Sigmoid colon (tissue), 7 donors: ENCODE data around the gene USP7. TPM values are rescaled to one million over a fixed set of nuclear protein-coding genes. Genes with fewer than 3 reads are reported as not detected.

Experiments
- DNase-seq: peaks from one replicate; pipeline ENCODE4 v3.0.0-alpha.2; 2019
- H3K27ac ChIP-seq, 4 donors: fragments of 200-600 bp; sonication (generic); one replicate each; pipeline ENCODE4 v1.5.1; 2016 to 2019; ENCODE audit warnings: mild to moderate bottlenecking in 1 of 4
- H3K27me3 ChIP-seq, 3 donors: fragments of 200-600 bp; sonication (generic); one replicate each; pipeline ENCODE4 v1.5.1; 2019; ENCODE audit warnings: mild to moderate bottlenecking in 1 of 3
- H3K36me3 ChIP-seq, 4 donors: fragments of 200-600 bp; sonication (generic); one replicate each; pipeline ENCODE4 v1.5.1; 2016 to 2019
- H3K4me1 ChIP-seq, 4 donors: fragments of 200-600 bp; sonication (generic); one replicate each; pipeline ENCODE4 v1.5.1; 2017 to 2019
- H3K4me3 ChIP-seq, 4 donors: fragments of 200-600 bp; sonication (generic); one replicate each; pipeline ENCODE4 v1.5.1; 2017 to 2019; ENCODE audit warnings: mild to moderate bottlenecking in 2 of 4, moderate library complexity in 1 of 4
- H3K9me3 ChIP-seq, 4 donors: fragments of 200-600 bp in 3 of 4; sonication (generic) in 3 of 4; one replicate each; pipeline versions ENCODE4 v1.5.1 to v1.6.1; 2013 to 2019
- EP300 ChIP-seq, 4 donors: sonication (generic); formaldehyde crosslinking; IDR thresholded peaks; one replicate each; pipeline ENCODE4 v1.6.1; 2017; ENCODE audit warnings: antibody characterized with exemption in 4 of 4
- POLR2A ChIP-seq, 2 donors: fragments of 450-650 bp; IDR thresholded peaks; one replicate each; pipeline ENCODE4 v1.6.1; 2016; ENCODE audit warnings: antibody characterized with exemption in 2 of 2, mild to moderate bottlenecking in 2 of 2, moderate library complexity in 2 of 2
- POLR2AphosphoS5 ChIP-seq, 4 donors: sonication (generic); formaldehyde crosslinking; IDR thresholded peaks; one replicate each; pipeline ENCODE4 v1.6.1; 2017; ENCODE audit warnings: antibody characterized with exemption in 4 of 4
- WGBS, 2 donors: extraction: QIAGEN DNeasy Blood & Tissue Kit; methylation state at CpG; one replicate each; pipeline ENCODE4 v1.1.7; 2013; 5-methylcytosine and 5-hydroxymethylcytosine counted together
- intact Hi-C: fragments of 100-400 bp; cut with DNase I; formaldehyde crosslinking; loops from one replicate; pipeline ENCODE4 v1.15.1; 2023
- polyA plus RNA-seq, 3 donors: library from polyadenylated mRNA; stranded (reverse); fragments of 200-250 nt; gene quantifications; one replicate each; pipeline ENCODE4 v1.2.3, GENCODE V29; 2013
- total RNA-seq, 4 donors: library from RNA; depleted of rRNA; stranded (reverse); fragments of >200 nt; gene quantifications; one replicate each; pipeline ENCODE4 v1.1.0, GENCODE V29; 2016
- TF ChIP-seq, protein P1 (sequence below), 4 experiments: fragments of 450-650 bp in 3 of 4; fragments of 200-600 bp in 1 of 4; IDR thresholded peaks; one replicate each; pipeline ENCODE4 v1.5.1; 2016 to 2019; ENCODE audit warnings: antibody characterized with exemption in 4 of 4, mild to moderate bottlenecking in 3 of 4, moderate library complexity in 2 of 4
- donor health status: healthy with polysubstance abuse.
- donor health status: Bipolar disorder and iron deficiency.
- donor health status: healthy.

USP7 gene
- total and polyA plus RNA-seq, 7 donors: 28.8 to 84.5 (median 64.9) TPM

- no peaks in the 10 kb centered on the region for H3K9me3 ChIP-seq
- intact Hi-C loops: no loop called here
- peaks cover 0 to 52% (median 9%) of the 10 kb centered on the region in 4 donors for H3K36me3 ChIP-seq
- H3K4me3 ChIP-seq: no peak overlapping the region
- TF ChIP-seq, protein P1, sequence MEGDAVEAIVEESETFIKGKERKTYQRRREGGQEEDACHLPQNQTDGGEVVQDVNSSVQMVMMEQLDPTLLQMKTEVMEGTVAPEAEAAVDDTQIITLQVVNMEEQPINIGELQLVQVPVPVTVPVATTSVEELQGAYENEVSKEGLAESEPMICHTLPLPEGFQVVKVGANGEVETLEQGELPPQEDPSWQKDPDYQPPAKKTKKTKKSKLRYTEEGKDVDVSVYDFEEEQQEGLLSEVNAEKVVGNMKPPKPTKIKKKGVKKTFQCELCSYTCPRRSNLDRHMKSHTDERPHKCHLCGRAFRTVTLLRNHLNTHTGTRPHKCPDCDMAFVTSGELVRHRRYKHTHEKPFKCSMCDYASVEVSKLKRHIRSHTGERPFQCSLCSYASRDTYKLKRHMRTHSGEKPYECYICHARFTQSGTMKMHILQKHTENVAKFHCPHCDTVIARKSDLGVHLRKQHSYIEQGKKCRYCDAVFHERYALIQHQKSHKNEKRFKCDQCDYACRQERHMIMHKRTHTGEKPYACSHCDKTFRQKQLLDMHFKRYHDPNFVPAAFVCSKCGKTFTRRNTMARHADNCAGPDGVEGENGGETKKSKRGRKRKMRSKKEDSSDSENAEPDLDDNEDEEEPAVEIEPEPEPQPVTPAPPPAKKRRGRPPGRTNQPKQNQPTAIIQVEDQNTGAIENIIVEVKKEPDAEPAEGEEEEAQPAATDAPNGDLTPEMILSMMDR (IDR thresholded peaks at IDR 0.05): no peak
- no peak for TF ChIP-seq EP300 (IDR thresholded peaks at IDR 0.05)
- TF ChIP-seq POLR2AphosphoS5 (IDR thresholded peaks at IDR 0.05): no peak
- no peak for TF ChIP-seq POLR2A (IDR thresholded peaks at IDR 0.05)
- no peaks in the 10 kb centered on the region for H3K4me1 ChIP-seq
- no peaks in the 10 kb centered on the region for H3K27me3 ChIP-seq
- H3K27ac ChIP-seq: no peak overlapping the region
- peak; percentile 39 for DNase-seq
- 88 to 93% methylated on average over 8 of the region's 8 CpGs for WGBS, 2 donors
Observed at GRCh38 chr16:8851761-8852403, 111.8 kb downstream of the USP7 start.

- DNase-seq: peak; percentile 76
Observed at GRCh38 chr16:8850279-8850885, 113.3 kb downstream of the USP7 start.

GRCh38 chr16:8849411-8850011, 114.2 kb downstream of the USP7 start:
- WGBS, 2 donors: 86 to 89% methylated on average over 19 of the region's 19 CpGs
- no peak for DNase-seq
- no peak overlapping the region for H3K4me3 ChIP-seq
- TF ChIP-seq EP300 (IDR thresholded peaks at IDR 0.05): no peak
- TF ChIP-seq POLR2A (IDR thresholded peaks at IDR 0.05): no peak
- TF ChIP-seq, protein P1 (IDR thresholded peaks at IDR 0.05): no peak
- no peak for TF ChIP-seq POLR2AphosphoS5 (IDR thresholded peaks at IDR 0.05)
- H3K36me3 ChIP-seq: peaks cover 0 to 41% (median 4%) of the 10 kb centered on the region in 4 donors
- no peaks in the 10 kb centered on the region for H3K4me1 ChIP-seq
- intact Hi-C loops: no loop called here
- peak overlapping the region in 3 of 4 donors; percentile 5 to 23 (median 18) for H3K27ac ChIP-seq
- H3K27me3 ChIP-seq: no peaks in the 10 kb centered on the region
- H3K9me3 ChIP-seq: no peaks in the 10 kb centered on the region

More at GRCh38 chr16:8850279-8850885, 113.3 kb downstream of the USP7 start:
- no peak overlapping the region for H3K4me3 ChIP-seq
- WGBS, 2 donors: 44 to 62% methylated on average over 11 of the region's 11 CpGs
- intact Hi-C loops: no loop called here
- TF ChIP-seq, protein P1 (IDR thresholded peaks at IDR 0.05): no peak
- TF ChIP-seq POLR2AphosphoS5 (IDR thresholded peaks at IDR 0.05): peak in 3 of 4 donors; percentile 31 to 52 (median 48)
- peak overlapping the region in 3 of 4 donors; percentile 5 to 23 (median 18) for H3K27ac ChIP-seq
- no peaks in the 10 kb centered on the region for H3K27me3 ChIP-seq
- H3K36me3 ChIP-seq: peaks cover 0 to 49% (median 4%) of the 10 kb centered on the region in 4 donors
- H3K4me1 ChIP-seq: no peaks in the 10 kb centered on the region
- no peaks in the 10 kb centered on the region for H3K9me3 ChIP-seq

DNA sequence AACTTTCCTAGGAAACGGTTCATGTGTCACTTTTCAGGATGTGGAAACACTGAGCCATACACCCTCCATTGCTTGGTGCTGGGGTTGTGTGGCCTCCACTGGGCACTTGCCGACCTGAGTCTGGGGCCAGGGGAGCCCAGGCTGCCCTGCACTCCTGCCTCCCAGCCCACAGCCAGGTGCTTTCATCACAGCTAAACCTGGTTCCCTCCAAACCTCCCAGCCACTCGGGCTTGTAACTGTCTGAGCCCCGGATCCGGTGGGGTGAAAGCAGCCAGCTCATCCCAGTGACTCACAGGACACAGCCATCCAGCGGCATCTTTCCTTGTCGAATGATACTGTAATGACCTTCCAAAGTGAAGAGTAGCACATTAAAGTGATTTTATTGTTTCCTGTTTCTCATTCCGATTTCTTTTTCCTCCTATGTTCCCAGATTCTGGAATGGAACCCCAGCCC, 114.7 kb downstream of the USP7 start:
- peak; percentile 63 for DNase-seq
- H3K4me1 ChIP-seq: no peaks in the 10 kb centered on the region
- WGBS, 2 donors: 76 to 81% methylated on average over 8 of the region's 8 CpGs
- no peak overlapping the region for H3K4me3 ChIP-seq
- H3K27me3 ChIP-seq: no peaks in the 10 kb centered on the region
- TF ChIP-seq POLR2A (IDR thresholded peaks at IDR 0.05) (no peak), EP300 (IDR thresholded peaks at IDR 0.05) (no peak), POLR2AphosphoS5 (IDR thresholded peaks at IDR 0.05) (no peak)
- TF ChIP-seq, protein P1 (IDR thresholded peaks at IDR 0.05): no peak
- H3K9me3 ChIP-seq: no peaks in the 10 kb centered on the region
- intact Hi-C loops: no loop called here
- peak overlapping the region in 2 of 4 donors; percentile 22 to 23 for H3K27ac ChIP-seq
- peaks cover 0 to 38% (median 4%) of the 10 kb centered on the region in 4 donors for H3K36me3 ChIP-seq
